ENCODE data around the gene USP32.

DNA sequence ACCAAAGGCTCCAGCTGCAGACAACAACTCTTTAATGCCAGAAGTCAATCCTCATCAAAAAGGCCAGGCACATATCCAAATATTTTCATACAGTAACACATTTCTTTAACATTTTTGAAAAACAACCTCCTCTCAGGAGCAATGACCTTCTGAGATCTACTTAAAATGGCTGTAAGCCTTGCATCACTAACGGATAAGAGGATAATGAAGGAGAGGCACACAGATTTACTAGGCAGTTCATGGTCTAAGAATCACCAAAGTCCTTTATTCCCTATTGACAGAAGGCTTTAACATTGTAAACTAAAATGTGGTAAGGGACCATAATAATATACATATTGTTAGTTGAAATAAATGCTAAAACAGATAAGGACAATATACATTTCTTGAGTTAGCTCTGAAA is 114.7 kb downstream of the USP32 start:
- TF ChIP-seq NR2C2 (CRISPR knock-in tag; IDR thresholded peaks at IDR 0.05) (no peak), CBFB (CRISPR knock-in tag; IDR thresholded peaks at IDR 0.05; ENCODE audit: low read depth) (no peak), NR1H2 (CRISPR knock-in tag; IDR thresholded peaks at IDR 0.05) (no peak), USF1 (CRISPR knock-in tag; IDR thresholded peaks at IDR 0.05) (no peak), RELA (CRISPR knock-in tag; IDR thresholded peaks at IDR 0.05; ENCODE audit: borderline replicate concordance) (no peak), ATF3 (CRISPR knock-in tag; conservative IDR thresholded peaks at IDR 0.05) (no peak), TEAD1 (CRISPR knock-in tag; IDR thresholded peaks at IDR 0.05) (no peak), ZNF671 (CRISPR knock-in tag; IDR thresholded peaks at IDR 0.05) (no peak), E2F4 (CRISPR knock-in tag; IDR thresholded peaks at IDR 0.05; ENCODE audit: borderline replicate concordance, low read depth) (no peak), SP1 (CRISPR knock-in tag; conservative IDR thresholded peaks at IDR 0.05) (no peak)
- TF ChIP-seq, protein P1, sequence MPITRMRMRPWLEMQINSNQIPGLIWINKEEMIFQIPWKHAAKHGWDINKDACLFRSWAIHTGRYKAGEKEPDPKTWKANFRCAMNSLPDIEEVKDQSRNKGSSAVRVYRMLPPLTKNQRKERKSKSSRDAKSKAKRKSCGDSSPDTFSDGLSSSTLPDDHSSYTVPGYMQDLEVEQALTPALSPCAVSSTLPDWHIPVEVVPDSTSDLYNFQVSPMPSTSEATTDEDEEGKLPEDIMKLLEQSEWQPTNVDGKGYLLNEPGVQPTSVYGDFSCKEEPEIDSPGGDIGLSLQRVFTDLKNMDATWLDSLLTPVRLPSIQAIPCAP (CRISPR knock-in tag; IDR thresholded peaks at IDR 0.05), result no peak
- TF ChIP-seq, protein P2, sequence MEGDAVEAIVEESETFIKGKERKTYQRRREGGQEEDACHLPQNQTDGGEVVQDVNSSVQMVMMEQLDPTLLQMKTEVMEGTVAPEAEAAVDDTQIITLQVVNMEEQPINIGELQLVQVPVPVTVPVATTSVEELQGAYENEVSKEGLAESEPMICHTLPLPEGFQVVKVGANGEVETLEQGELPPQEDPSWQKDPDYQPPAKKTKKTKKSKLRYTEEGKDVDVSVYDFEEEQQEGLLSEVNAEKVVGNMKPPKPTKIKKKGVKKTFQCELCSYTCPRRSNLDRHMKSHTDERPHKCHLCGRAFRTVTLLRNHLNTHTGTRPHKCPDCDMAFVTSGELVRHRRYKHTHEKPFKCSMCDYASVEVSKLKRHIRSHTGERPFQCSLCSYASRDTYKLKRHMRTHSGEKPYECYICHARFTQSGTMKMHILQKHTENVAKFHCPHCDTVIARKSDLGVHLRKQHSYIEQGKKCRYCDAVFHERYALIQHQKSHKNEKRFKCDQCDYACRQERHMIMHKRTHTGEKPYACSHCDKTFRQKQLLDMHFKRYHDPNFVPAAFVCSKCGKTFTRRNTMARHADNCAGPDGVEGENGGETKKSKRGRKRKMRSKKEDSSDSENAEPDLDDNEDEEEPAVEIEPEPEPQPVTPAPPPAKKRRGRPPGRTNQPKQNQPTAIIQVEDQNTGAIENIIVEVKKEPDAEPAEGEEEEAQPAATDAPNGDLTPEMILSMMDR (IDR thresholded peaks at IDR 0.05), result no peak
- TF ChIP-seq, protein P3, sequence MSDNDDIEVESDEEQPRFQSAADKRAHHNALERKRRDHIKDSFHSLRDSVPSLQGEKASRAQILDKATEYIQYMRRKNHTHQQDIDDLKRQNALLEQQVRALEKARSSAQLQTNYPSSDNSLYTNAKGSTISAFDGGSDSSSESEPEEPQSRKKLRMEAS (CRISPR knock-in tag; IDR thresholded peaks at IDR 0.05), result no peak

All from WTC11 (cell line).